Measurements from ENCODE around the gene TDRD9.

The TDRD9 gene

DNA sequence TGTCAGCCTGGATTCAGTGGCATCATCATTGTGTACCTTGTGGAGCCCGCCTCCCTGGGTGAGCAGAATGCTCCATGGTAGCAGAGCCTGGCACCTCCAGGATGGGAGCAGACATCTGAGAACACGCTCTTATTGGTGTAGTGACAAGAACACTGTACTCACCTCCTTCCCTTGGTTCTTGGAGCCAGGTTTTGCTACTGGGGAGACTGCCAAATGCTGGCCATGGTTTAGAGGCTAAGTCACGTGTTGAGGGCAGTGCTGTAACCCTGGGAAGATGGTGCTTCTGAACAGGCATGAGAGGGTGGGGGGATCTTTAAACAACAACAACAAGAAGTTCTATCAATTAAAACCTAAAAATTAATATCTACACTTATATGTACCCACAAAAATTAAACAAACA is 109.6 kb downstream of the TDRD9 start:
- H3K4me3 ChIP-seq (ENCODE audit: low read depth, low read length, poor library complexity, severe bottlenecking) = no peak overlapping the region
- no peaks in the 10 kb centered on the region for H3F3A ChIP-seq (ENCODE audit: insufficient read depth, low read length)
- no peak overlapping the region for H3K27ac ChIP-seq (ENCODE audit: low read depth, low read length, poor library complexity, severe bottlenecking)
- no peaks in the 10 kb centered on the region for H3K36me3 ChIP-seq (ENCODE audit: insufficient read depth, low read length)
- no peaks in the 10 kb centered on the region for H3K79me2 ChIP-seq (ENCODE audit: insufficient read depth, low read length)
- no peaks in the 10 kb centered on the region for H3K9me3 ChIP-seq (ENCODE audit: low read length)
- H2AFZ ChIP-seq (ENCODE audit: low read length) = no peak overlapping the region
- TF ChIP-seq, protein P1, sequence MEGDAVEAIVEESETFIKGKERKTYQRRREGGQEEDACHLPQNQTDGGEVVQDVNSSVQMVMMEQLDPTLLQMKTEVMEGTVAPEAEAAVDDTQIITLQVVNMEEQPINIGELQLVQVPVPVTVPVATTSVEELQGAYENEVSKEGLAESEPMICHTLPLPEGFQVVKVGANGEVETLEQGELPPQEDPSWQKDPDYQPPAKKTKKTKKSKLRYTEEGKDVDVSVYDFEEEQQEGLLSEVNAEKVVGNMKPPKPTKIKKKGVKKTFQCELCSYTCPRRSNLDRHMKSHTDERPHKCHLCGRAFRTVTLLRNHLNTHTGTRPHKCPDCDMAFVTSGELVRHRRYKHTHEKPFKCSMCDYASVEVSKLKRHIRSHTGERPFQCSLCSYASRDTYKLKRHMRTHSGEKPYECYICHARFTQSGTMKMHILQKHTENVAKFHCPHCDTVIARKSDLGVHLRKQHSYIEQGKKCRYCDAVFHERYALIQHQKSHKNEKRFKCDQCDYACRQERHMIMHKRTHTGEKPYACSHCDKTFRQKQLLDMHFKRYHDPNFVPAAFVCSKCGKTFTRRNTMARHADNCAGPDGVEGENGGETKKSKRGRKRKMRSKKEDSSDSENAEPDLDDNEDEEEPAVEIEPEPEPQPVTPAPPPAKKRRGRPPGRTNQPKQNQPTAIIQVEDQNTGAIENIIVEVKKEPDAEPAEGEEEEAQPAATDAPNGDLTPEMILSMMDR (IDR thresholded peaks at IDR 0.05; ENCODE audit: low read length) = no peak
- no peak for TF ChIP-seq EZH2 (IDR thresholded peaks at IDR 0.05; ENCODE audit: borderline replicate concordance, low read length)
- H3K27me3 ChIP-seq (ENCODE audit: insufficient read depth, low read length) = peaks cover 33% of the 10 kb centered on the region
- H3K4me2 ChIP-seq (ENCODE audit: low read length) = no peak overlapping the region
- H4K20me1 ChIP-seq (ENCODE audit: insufficient read depth, low read length) = no peaks in the 10 kb centered on the region
- no peak overlapping the region for H3K9ac ChIP-seq (ENCODE audit: low read length)
- no peaks in the 10 kb centered on the region for H3K9me2 ChIP-seq (ENCODE audit: low read depth, low read length)
- no peaks in the 10 kb centered on the region for H3K4me1 ChIP-seq (ENCODE audit: insufficient read depth, low read length, severe bottlenecking)

DNA sequence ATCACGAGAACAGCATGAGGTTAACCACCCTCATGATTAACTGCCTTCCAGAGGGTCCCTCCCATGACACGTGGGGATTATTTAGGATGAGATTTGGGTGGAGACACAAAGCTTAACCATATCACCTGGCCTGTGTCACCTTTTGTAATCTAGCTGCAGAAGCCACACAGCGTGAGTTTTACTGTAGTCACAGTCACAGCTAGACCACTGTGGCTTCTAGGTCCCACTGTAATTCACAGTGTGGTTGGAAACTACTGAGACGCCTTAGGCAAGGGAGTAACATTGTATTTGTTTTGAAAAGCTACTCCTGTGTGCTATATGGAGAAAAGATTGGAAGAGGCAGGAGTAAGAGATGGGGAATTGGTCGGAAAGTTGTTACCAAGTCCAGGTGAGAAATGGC is 111.0 kb downstream of the TDRD9 start:
- no peak for TF ChIP-seq EZH2 (IDR thresholded peaks at IDR 0.05; ENCODE audit: borderline replicate concordance, low read length)
- TF ChIP-seq, protein P1 (IDR thresholded peaks at IDR 0.05; ENCODE audit: low read length) = no peak
- H3K4me3 ChIP-seq (ENCODE audit: low read depth, low read length, poor library complexity, severe bottlenecking) = no peak overlapping the region
- no peaks in the 10 kb centered on the region for H4K20me1 ChIP-seq (ENCODE audit: insufficient read depth, low read length)
- no peak overlapping the region for H3K4me2 ChIP-seq (ENCODE audit: low read length)
- H3K9ac ChIP-seq (ENCODE audit: low read length) = no peak overlapping the region
- no peaks in the 10 kb centered on the region for H3K36me3 ChIP-seq (ENCODE audit: insufficient read depth, low read length)
- peaks cover 29% of the 10 kb centered on the region for H3K27me3 ChIP-seq (ENCODE audit: insufficient read depth, low read length)
- H3K27ac ChIP-seq (ENCODE audit: low read depth, low read length, poor library complexity, severe bottlenecking) = no peak overlapping the region
- no peaks in the 10 kb centered on the region for H3K79me2 ChIP-seq (ENCODE audit: insufficient read depth, low read length)
- no peak overlapping the region for H2AFZ ChIP-seq (ENCODE audit: low read length)
- H3K4me1 ChIP-seq (ENCODE audit: insufficient read depth, low read length, severe bottlenecking) = no peaks in the 10 kb centered on the region
- H3K9me3 ChIP-seq (ENCODE audit: low read length) = no peaks in the 10 kb centered on the region
- H3F3A ChIP-seq (ENCODE audit: insufficient read depth, low read length) = no peaks in the 10 kb centered on the region
- no peaks in the 10 kb centered on the region for H3K9me2 ChIP-seq (ENCODE audit: low read depth, low read length)

DNA sequence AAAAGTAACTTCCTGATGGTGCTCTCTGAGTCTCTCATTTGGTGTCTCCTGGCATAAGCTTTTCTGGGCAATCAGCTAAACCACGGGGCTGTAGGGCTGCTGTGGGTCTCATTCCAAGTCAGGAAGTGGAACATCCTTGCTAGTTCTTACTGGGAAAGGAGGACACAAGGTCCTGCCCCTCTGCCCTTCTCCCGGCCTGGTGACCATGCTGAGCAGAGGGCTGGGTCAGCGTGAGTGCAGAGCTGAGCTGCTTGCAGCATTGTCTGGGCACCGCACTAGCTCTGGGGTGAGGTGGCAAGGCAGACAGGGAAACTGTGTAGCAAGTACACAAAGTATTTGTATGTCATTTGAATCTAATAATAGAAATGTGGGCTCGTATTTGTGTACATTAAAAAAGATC is 112.3 kb downstream of the TDRD9 start:
- H3K9me3 ChIP-seq (ENCODE audit: low read length) = no peaks in the 10 kb centered on the region
- H3K27me3 ChIP-seq (ENCODE audit: insufficient read depth, low read length) = peaks cover 23% of the 10 kb centered on the region
- H3K9ac ChIP-seq (ENCODE audit: low read length) = no peak overlapping the region
- no peak overlapping the region for H2AFZ ChIP-seq (ENCODE audit: low read length)
- H4K20me1 ChIP-seq (ENCODE audit: insufficient read depth, low read length) = no peaks in the 10 kb centered on the region
- H3K4me3 ChIP-seq (ENCODE audit: low read depth, low read length, poor library complexity, severe bottlenecking) = no peak overlapping the region
- H3K4me1 ChIP-seq (ENCODE audit: insufficient read depth, low read length, severe bottlenecking) = no peaks in the 10 kb centered on the region
- TF ChIP-seq, protein P1 (IDR thresholded peaks at IDR 0.05; ENCODE audit: low read length) = no peak
- TF ChIP-seq EZH2 (IDR thresholded peaks at IDR 0.05; ENCODE audit: borderline replicate concordance, low read length) = no peak
- H3K36me3 ChIP-seq (ENCODE audit: insufficient read depth, low read length) = no peaks in the 10 kb centered on the region
- no peaks in the 10 kb centered on the region for H3K9me2 ChIP-seq (ENCODE audit: low read depth, low read length)
- H3K27ac ChIP-seq (ENCODE audit: low read depth, low read length, poor library complexity, severe bottlenecking) = no peak overlapping the region
- no peak overlapping the region for H3K4me2 ChIP-seq (ENCODE audit: low read length)
- no peaks in the 10 kb centered on the region for H3K79me2 ChIP-seq (ENCODE audit: insufficient read depth, low read length)
- H3F3A ChIP-seq (ENCODE audit: insufficient read depth, low read length) = no peaks in the 10 kb centered on the region
